Measurements from ENCODE around the gene SETD2.
A peak's percentile ranks its signal among the peaks of the same experiment; 100 is the strongest.
"Not testable (repeated sequence)": the region's sequence is repeated elsewhere in the genome, so short reads cannot be mapped to it uniquely, and the experiment has no call there.

SETD2 gene

GRCh38 chr3:47098910-47099309 lies 65.0 kb downstream of the SETD2 start:
- DNase-seq (ENCODE audit: low read depth), result no peak

- DNase-seq (ENCODE audit: low read depth), result no peak
Measured at GRCh38 chr3:47097864-47098263, 66.0 kb downstream of the SETD2 start.

- DNase-seq (ENCODE audit: low read depth), result no peak
Measured at GRCh38 chr3:47096959-47097358, 67.0 kb downstream of the SETD2 start.

GRCh38 chr3:47092090-47092489 lies 71.8 kb downstream of the SETD2 start:
- DNase-seq (ENCODE audit: low read depth), result no peak

- no peak for DNase-seq (ENCODE audit: low read depth)
Measured at GRCh38 chr3:47089630-47090029, 74.3 kb downstream of the SETD2 start.

- DNase-seq (ENCODE audit: low read depth), result no peak
Measured at GRCh38 chr3:47086071-47086470, 77.8 kb downstream of the SETD2 start.

GRCh38 chr3:47083786-47084185 lies 80.1 kb downstream of the SETD2 start:
- no peak for DNase-seq (ENCODE audit: low read depth)

GRCh38 chr3:47082519-47082918 lies 81.4 kb downstream of the SETD2 start:
- DNase-seq (ENCODE audit: low read depth), result no peak

GRCh38 chr3:47079432-47079831 lies 84.5 kb downstream of the SETD2 start:
- no peak for DNase-seq (ENCODE audit: low read depth)

- DNase-seq (ENCODE audit: low read depth), result no peak
Measured at GRCh38 chr3:47073685-47074084, 90.2 kb downstream of the SETD2 start.

GRCh38 chr3:47070770-47071169 lies 93.1 kb downstream of the SETD2 start:
- DNase-seq (ENCODE audit: low read depth), result no peak

GRCh38 chr3:47066259-47066658 lies 97.7 kb downstream of the SETD2 start:
- not testable (repeated sequence) for DNase-seq (ENCODE audit: low read depth)

- DNase-seq (ENCODE audit: low read depth), result no peak
Measured at GRCh38 chr3:47065681-47066080, 98.2 kb downstream of the SETD2 start.

- DNase-seq (ENCODE audit: low read depth), result no peak
Measured at GRCh38 chr3:47065058-47065457, 98.9 kb downstream of the SETD2 start.

- peak; percentile 35 for DNase-seq (ENCODE audit: low read depth)
Measured at GRCh38 chr3:47057212-47057671, 106.7 kb downstream of the SETD2 start.

- DNase-seq (ENCODE audit: low read depth), result no peak
Measured at GRCh38 chr3:47056705-47057104, 107.2 kb downstream of the SETD2 start.

GRCh38 chr3:47054412-47054811 lies 109.5 kb downstream of the SETD2 start:
- no peak for DNase-seq (ENCODE audit: low read depth)

- DNase-seq (ENCODE audit: low read depth), result no peak
Measured at GRCh38 chr3:47047673-47048072, 116.2 kb downstream of the SETD2 start.

- no peak for DNase-seq (ENCODE audit: low read depth)
Measured at GRCh38 chr3:47047069-47047468, 116.8 kb downstream of the SETD2 start.

- DNase-seq (ENCODE audit: low read depth), result no peak
Measured at GRCh38 chr3:47042231-47042791, 121.6 kb downstream of the SETD2 start.

- no peak for DNase-seq (ENCODE audit: low read depth)
Measured at GRCh38 chr3:47041114-47041513, 122.8 kb downstream of the SETD2 start.

GRCh38 chr3:47037302-47037701 lies 126.6 kb downstream of the SETD2 start:
- not testable (repeated sequence) for DNase-seq (ENCODE audit: low read depth)

GRCh38 chr3:47036145-47036544 lies 127.8 kb downstream of the SETD2 start:
- no peak for DNase-seq (ENCODE audit: low read depth)

GRCh38 chr3:47035645-47036044 lies 128.3 kb downstream of the SETD2 start:
- no peak for DNase-seq (ENCODE audit: low read depth)
